ENCODE measurements around the gene GPN2.

The GPN2 gene

GRCh38 chr1:26912147-26912490 lies 22.0 kb upstream of the GPN2 start:
- Histone ChIP-seq H3K27ac (ENCODE audit: extremely low read depth, low read depth, low read length) (no peak overlapping the region), H3K9me3 (ENCODE audit: control insufficient read depth, insufficient read depth, low read depth, low read length) (no peaks in the 10 kb centered on the region), H3K4me1 (ENCODE audit: control insufficient read depth, insufficient read depth, low read length) (peaks cover 8% of the 10 kb centered on the region), H3K36me3 (ENCODE audit: control insufficient read depth in 2 of 2, insufficient read depth in 1 of 2, low read length in 2 of 2) (no peaks in the 10 kb centered on the region), H3K4me3 (ENCODE audit: low read depth, low read length) (no peak overlapping the region)
- CTCF ChIA-PET = interaction anchor here (0.5 to 0.8 kb wide), 2 partner anchors 55 to 125 kb away, joined by 3 to 5 read pairs; no protein-coding TSS in a partner anchor
- no peak for TF ChIP-seq ZNF426 (tag by site-specific recombination; IDR thresholded peaks at IDR 0.05)
- no peak for TF ChIP-seq KLF16 (tag by site-specific recombination; IDR thresholded peaks at IDR 0.05)
- no peak for TF ChIP-seq ZBTB8A (tag by site-specific recombination; IDR thresholded peaks at IDR 0.05)
- TF ChIP-seq KLF9 (tag by site-specific recombination; IDR thresholded peaks at IDR 0.05; ENCODE audit: low read depth) = no peak
- TF ChIP-seq ZFP3 (tag by site-specific recombination; IDR thresholded peaks at IDR 0.05; ENCODE audit: low read depth) = no peak
- TF ChIP-seq ZNF843 (tag by site-specific recombination; IDR thresholded peaks at IDR 0.05) = no peak
- no peak for TF ChIP-seq ZNF664 (tag by site-specific recombination; IDR thresholded peaks at IDR 0.05)
- POLR2A ChIA-PET = interaction anchor here (0.6 kb wide), 1 partner anchor 12 kb away, joined by 3 read pairs; the partner anchor contains the start of gene GPATCH3

GRCh38 chr1:26911399-26912146 lies 21.5 kb upstream of the GPN2 start:
- CTCF ChIA-PET = no interaction called here
- Histone ChIP-seq H3K36me3 (ENCODE audit: control insufficient read depth in 2 of 2, insufficient read depth in 1 of 2, low read length in 2 of 2) (no peaks in the 10 kb centered on the region), H3K9me3 (ENCODE audit: control insufficient read depth, insufficient read depth, low read depth, low read length) (no peaks in the 10 kb centered on the region), H3K27ac (ENCODE audit: extremely low read depth, low read depth, low read length) (no peak overlapping the region), H3K4me3 (ENCODE audit: low read depth, low read length) (no peak overlapping the region), H3K4me1 (ENCODE audit: control insufficient read depth, insufficient read depth, low read length) (peaks cover 8% of the 10 kb centered on the region)
- TF ChIP-seq ZNF174 (tag by site-specific recombination; IDR thresholded peaks at IDR 0.05) (no peak), ZNF138 (tag by site-specific recombination; IDR thresholded peaks at IDR 0.05; ENCODE audit: borderline replicate concordance) (no peak), ZNF266 (tag by site-specific recombination; IDR thresholded peaks at IDR 0.05; ENCODE audit: low read depth) (no peak)
- POLR2A ChIA-PET = no interaction called here

- no peak overlapping the region for H3K4me3 ChIP-seq (ENCODE audit: low read depth, low read length)
- no peaks in the 10 kb centered on the region for H3K36me3 ChIP-seq (ENCODE audit: control insufficient read depth in 2 of 2, insufficient read depth in 1 of 2, low read length in 2 of 2)
- POLR2A ChIA-PET = interaction anchor here (2.7 kb wide), 1 partner anchor 11 kb away, joined by 11 read pairs; the partner anchor contains the start of gene GPATCH3
- H3K27ac ChIP-seq (ENCODE audit: extremely low read depth, low read depth, low read length) = no peak overlapping the region
- TF ChIP-seq PATZ1 (tag by site-specific recombination; IDR thresholded peaks at IDR 0.05) (no peak), ZNF133 (tag by site-specific recombination; IDR thresholded peaks at IDR 0.05) (no peak), ZFHX2 (tag by site-specific recombination; conservative IDR thresholded peaks at IDR 0.05) (no peak), PRDM10 (tag by site-specific recombination; IDR thresholded peaks at IDR 0.05) (no peak), ZNF223 (tag by site-specific recombination; IDR thresholded peaks at IDR 0.05) (no peak), PRDM6 (tag by site-specific recombination; IDR thresholded peaks at IDR 0.05) (no peak), ZNF571 (tag by site-specific recombination; IDR thresholded peaks at IDR 0.05) (no peak), ZNF121 (tag by site-specific recombination; IDR thresholded peaks at IDR 0.05) (no peak)
- H3K9me3 ChIP-seq (ENCODE audit: control insufficient read depth, insufficient read depth, low read depth, low read length) = no peaks in the 10 kb centered on the region
- CTCF ChIA-PET = no interaction called here
- H3K4me1 ChIP-seq (ENCODE audit: control insufficient read depth, insufficient read depth, low read length) = peaks cover 8% of the 10 kb centered on the region
Observed at GRCh38 chr1:26910343-26911160, 20.5 kb upstream of the GPN2 start.

Measured in HEK293 (cell line).